NB4 (cell line): ENCODE results near the gene TRAPPC12.

ENCODE experiments used
- CTCF ChIP-seq: IDR thresholded peaks from one replicate; pipeline ENCODE4 v1.5.1; 2012; ENCODE audit warnings: low read depth, low read length
- MAX ChIP-seq: IDR thresholded peaks from 2 replicates; pipeline ENCODE4 v1.6.1; 2011; ENCODE audit warnings: low read depth, low read length
- POLR2A ChIP-seq: IDR thresholded peaks from 2 replicates; pipeline ENCODE4 v1.6.1; 2011; ENCODE audit warnings: mild to moderate bottlenecking; ENCODE audit not compliant: insufficient read length; ENCODE audit errors: extremely low read depth

DNA sequence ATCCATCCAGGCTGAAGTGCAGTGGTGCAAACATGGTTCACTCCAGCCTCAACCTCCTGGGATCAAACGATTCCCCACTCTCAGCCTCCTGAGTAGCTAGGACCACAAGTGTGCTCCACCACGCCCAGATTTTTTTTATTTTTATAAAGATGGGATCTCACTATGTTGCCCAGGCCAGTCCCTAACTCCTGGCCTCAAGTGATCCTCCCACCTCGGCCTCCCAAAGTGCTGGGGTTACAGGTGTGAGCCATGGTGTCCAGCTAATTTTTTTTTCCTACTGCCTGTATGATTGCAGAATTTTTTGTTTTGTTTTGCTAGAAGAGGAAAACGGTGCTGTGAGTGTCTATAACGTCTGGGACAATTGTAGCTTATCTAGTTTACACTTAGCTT lies 101.5 kb downstream of the TRAPPC12 start:
- no peak for TF ChIP-seq MAX
- no peak for TF ChIP-seq CTCF
- TF ChIP-seq POLR2A: no peak
